IPS-11a (cell line): ENCODE data around the gene MUC22.
"Not testable (repeated sequence)": the region's sequence is repeated elsewhere in the genome, so short reads cannot be mapped to it uniquely, and the experiment has no call there.

ENCODE experiments used
- H3K4me3 ChIP-seq: one replicate; pipeline ENCODE4 v1.5.1; 2013; ENCODE audit warnings: low read depth, low read length, control low read depth

Gene MUC22

GRCh38 chr6:30997301-30997700 is 13.0 kb upstream of the MUC22 start:
- H3K4me3 ChIP-seq, result no peak overlapping the region

GRCh38 chr6:30998785-30999184 is 11.5 kb upstream of the MUC22 start:
- H3K4me3 ChIP-seq, result no peak overlapping the region

GRCh38 chr6:31000067-31000860 is 10.0 kb upstream of the MUC22 start:
- not testable (repeated sequence) for H3K4me3 ChIP-seq

GRCh38 chr6:31001281-31001888 is 8.9 kb upstream of the MUC22 start:
- no peak overlapping the region for H3K4me3 ChIP-seq

- no peak overlapping the region for H3K4me3 ChIP-seq
Measured at GRCh38 chr6:31002471-31002870, 7.8 kb upstream of the MUC22 start.

- H3K4me3 ChIP-seq, result no peak overlapping the region
Measured at GRCh38 chr6:31004794-31005193, 5.5 kb upstream of the MUC22 start.

GRCh38 chr6:31005249-31006020 is 4.8 kb upstream of the MUC22 start:
- no peak overlapping the region for H3K4me3 ChIP-seq

GRCh38 chr6:31007694-31008093 is 2.6 kb upstream of the MUC22 start:
- H3K4me3 ChIP-seq, result no peak overlapping the region

GRCh38 chr6:31008165-31008564 is 2.1 kb upstream of the MUC22 start:
- no peak overlapping the region for H3K4me3 ChIP-seq

- no peak overlapping the region for H3K4me3 ChIP-seq
Measured at GRCh38 chr6:31009731-31010130, 543 bp upstream of the MUC22 start.

GRCh38 chr6:31011153-31011552 is 879 bp downstream of the MUC22 start:
- H3K4me3 ChIP-seq, result no peak overlapping the region

- H3K4me3 ChIP-seq, result no peak overlapping the region
Measured at GRCh38 chr6:31016659-31017299, 6.5 kb downstream of the MUC22 start.

- not testable (repeated sequence) for H3K4me3 ChIP-seq
Measured at GRCh38 chr6:31017436-31017835, 7.2 kb downstream of the MUC22 start.

- H3K4me3 ChIP-seq, result no peak overlapping the region
Measured at GRCh38 chr6:31020057-31020456, 9.8 kb downstream of the MUC22 start.

GRCh38 chr6:31020631-31021255 is 10.5 kb downstream of the MUC22 start:
- H3K4me3 ChIP-seq, result not testable (repeated sequence)

GRCh38 chr6:31021705-31022531 is 11.6 kb downstream of the MUC22 start:
- not testable (repeated sequence) for H3K4me3 ChIP-seq

GRCh38 chr6:31025595-31025994 is 15.3 kb downstream of the MUC22 start:
- H3K4me3 ChIP-seq, result no peak overlapping the region

GRCh38 chr6:31031095-31031494 is 20.8 kb downstream of the MUC22 start:
- H3K4me3 ChIP-seq, result no peak overlapping the region

GRCh38 chr6:31033075-31033474 is 22.8 kb downstream of the MUC22 start:
- H3K4me3 ChIP-seq, result no peak overlapping the region

GRCh38 chr6:31035862-31036497 is 25.7 kb downstream of the MUC22 start:
- no peak overlapping the region for H3K4me3 ChIP-seq
